Jurkat, Clone E6-1 (cell line): ENCODE measurements around the gene OOSP3.

Source experiments
- DNase-seq: peaks from one replicate; pipeline ENCODE4 v3.0.0-alpha.2; 2011; ENCODE audit warnings: low read depth, low spot score
- H3K4me3 ChIP-seq: 2 replicates; pipeline ENCODE4 v1.5.1; 2011; ENCODE audit warnings: mild to moderate bottlenecking, low read length, control low read depth, moderate library complexity

OOSP3 gene

GRCh38 chr11:59938718-59939117 is 60.1 kb downstream of the OOSP3 start:
- H3K4me3 ChIP-seq = no peak overlapping the region
- DNase-seq = no peak

- H3K4me3 ChIP-seq = no peak overlapping the region
- no peak for DNase-seq
Measured at GRCh38 chr11:59939482-59939881, 60.9 kb downstream of the OOSP3 start.

- H3K4me3 ChIP-seq = no peak overlapping the region
- DNase-seq = no peak
Measured at GRCh38 chr11:59941091-59941490, 62.5 kb downstream of the OOSP3 start.

GRCh38 chr11:59943997-59944714 is 65.6 kb downstream of the OOSP3 start:
- no peak overlapping the region for H3K4me3 ChIP-seq
- DNase-seq = no peak

- no peak overlapping the region for H3K4me3 ChIP-seq
- DNase-seq = no peak
Measured at GRCh38 chr11:59944720-59945119, 66.1 kb downstream of the OOSP3 start.
